Measurements from ENCODE around the gene NBPF4. TPM values are rescaled to one million over a fixed set of nuclear protein-coding genes. Genes with fewer than 3 reads are reported as not detected.

NBPF4 gene
- total RNA-seq, 1 donor, result 0.27 TPM

Other genes starting within 250 kb of the NBPF4 start
- 12.7 TPM for gene SLC25A24, start 43.7 kb downstream of the NBPF4 start, total RNA-seq
- under 0.01 TPM for gene NBPF6, start 206.3 kb upstream of the NBPF4 start, total RNA-seq

Measured in hematopoietic multipotent progenitor cell (in vitro differentiated cells).